GM12872 (cell line): ENCODE measurements around the gene ZHX3.

Source experiments
- TF ChIP-seq, protein P1 (sequence below): IDR thresholded peaks from 3 replicates; pipeline ENCODE4 v1.5.1; 2011; ENCODE audit warnings: low read depth, mild to moderate bottlenecking, low read length, moderate library complexity; ENCODE audit not compliant: insufficient read depth

Gene ZHX3

DNA sequence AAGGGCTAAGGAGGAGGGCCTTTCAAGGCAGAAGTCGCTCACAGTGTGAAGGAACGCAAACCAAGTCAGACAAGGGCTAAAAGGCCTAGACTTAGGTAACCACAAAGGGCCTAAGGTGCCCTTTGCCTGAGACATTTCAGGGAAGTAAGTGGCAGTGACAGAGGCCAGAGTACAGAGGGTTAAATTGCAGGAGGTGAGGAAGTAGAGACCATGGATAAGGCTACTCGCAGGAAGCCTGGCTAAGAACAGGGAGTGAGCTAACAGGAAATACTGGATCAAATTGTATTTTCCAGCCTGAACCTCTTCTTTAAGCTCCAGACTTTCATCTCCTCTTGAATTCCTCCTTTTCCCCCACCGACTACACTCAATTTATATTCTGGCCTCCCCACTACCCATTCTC lies 16.6 kb downstream of the ZHX3 start:
- TF ChIP-seq, protein P1, sequence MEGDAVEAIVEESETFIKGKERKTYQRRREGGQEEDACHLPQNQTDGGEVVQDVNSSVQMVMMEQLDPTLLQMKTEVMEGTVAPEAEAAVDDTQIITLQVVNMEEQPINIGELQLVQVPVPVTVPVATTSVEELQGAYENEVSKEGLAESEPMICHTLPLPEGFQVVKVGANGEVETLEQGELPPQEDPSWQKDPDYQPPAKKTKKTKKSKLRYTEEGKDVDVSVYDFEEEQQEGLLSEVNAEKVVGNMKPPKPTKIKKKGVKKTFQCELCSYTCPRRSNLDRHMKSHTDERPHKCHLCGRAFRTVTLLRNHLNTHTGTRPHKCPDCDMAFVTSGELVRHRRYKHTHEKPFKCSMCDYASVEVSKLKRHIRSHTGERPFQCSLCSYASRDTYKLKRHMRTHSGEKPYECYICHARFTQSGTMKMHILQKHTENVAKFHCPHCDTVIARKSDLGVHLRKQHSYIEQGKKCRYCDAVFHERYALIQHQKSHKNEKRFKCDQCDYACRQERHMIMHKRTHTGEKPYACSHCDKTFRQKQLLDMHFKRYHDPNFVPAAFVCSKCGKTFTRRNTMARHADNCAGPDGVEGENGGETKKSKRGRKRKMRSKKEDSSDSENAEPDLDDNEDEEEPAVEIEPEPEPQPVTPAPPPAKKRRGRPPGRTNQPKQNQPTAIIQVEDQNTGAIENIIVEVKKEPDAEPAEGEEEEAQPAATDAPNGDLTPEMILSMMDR: no peak

DNA sequence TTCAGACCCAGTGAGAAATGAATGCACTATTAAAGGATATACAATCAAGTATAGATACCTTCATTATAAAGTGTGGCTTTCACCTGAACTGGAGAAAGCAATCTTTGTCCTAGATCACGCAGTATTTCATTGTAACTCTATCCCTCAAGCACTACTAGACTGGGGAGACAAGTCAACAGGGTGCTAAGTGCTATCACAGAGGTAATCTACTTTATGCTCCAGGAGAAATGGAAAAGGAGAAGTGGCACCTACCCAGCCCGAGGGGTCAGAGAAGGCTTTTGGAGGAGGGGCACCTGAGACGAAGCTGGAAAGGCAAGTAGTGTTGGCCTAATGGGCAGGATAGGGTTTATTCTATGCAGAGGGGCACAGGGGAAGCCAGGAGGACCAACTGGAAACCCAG lies 17.1 kb downstream of the ZHX3 start:
- TF ChIP-seq, protein P1: no peak

DNA sequence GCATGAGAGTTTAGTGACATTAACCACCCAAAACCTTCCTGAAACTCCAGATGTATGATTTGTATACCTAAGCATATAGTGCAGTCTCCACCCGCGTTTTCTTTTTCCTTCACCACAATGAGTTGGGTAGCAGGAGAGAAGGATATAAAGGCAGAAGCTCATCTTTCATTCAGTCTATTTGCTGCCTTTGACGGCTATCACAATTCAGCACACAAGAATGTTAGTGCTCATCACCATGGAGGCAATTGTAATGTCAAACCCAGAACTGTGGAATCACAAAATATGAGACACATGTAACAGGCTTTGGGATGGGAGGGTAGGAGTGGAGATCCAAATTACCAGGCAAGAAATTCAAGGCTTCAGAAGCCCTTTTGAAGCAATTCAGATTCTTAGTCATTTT lies 17.6 kb downstream of the ZHX3 start:
- TF ChIP-seq, protein P1: no peak

- TF ChIP-seq, protein P1: no peak
Measured at GRCh38 chr20:41293269-41294037, 24.1 kb downstream of the ZHX3 start.

- TF ChIP-seq, protein P1: no peak
Measured at GRCh38 chr20:41290804-41291389, 26.6 kb downstream of the ZHX3 start.

GRCh38 chr20:41287327-41287726 lies 30.2 kb downstream of the ZHX3 start:
- TF ChIP-seq, protein P1: no peak

DNA sequence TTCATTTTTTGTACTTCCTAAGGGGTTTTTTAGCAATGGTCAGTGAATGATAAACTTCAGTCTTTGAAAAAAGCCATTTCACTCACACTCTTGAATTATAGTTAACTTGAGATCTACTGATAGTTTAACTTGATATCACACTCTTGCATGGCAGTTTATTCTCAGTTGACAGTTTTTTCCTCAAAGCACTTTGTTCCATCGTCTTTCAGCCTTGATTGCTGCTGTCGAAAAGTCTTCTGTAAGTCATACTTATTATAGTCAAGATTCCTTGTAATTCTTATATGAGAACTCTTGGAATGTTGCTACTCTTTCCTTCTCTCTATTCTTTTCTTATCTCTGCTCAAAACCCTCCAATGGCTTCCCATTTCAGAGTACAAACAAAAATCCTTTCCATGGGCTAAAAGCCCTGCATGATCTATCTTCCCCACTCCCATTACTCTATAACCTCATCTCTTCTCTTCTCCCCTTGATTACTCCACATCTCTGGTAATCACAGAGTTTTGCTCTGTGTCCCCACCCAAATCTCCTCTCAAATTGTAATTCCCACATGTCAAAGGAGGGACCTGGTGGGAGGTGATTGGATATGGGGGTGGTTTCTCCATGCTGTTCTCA lies 31.2 kb downstream of the ZHX3 start:
- TF ChIP-seq, protein P1: no peak
